ENCODE measurements around the gene C1orf35.

DNA sequence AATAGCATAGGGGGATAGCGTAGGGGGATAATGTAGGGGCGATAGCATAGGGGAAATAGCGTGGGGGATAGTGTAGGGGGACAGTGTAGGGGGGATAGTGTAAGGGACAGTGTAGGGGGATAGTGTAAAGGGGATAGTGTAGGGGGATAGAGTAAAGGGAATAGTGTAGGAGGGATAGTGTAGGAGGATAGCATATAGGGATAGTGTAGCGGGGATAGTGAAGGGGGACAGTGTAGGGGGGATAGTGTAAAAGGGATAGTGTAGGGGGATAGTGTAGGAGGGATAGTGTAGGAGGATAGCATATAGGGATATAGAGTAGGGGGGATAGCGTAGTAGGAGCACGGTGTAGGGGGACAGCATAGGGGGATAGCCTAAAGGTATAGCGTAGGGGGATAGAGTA, 34.8 kb downstream of the C1orf35 start:
- no peak for TF ChIP-seq NFRKB (IDR thresholded peaks at IDR 0.05)
- no peak for TF ChIP-seq BHLHE40 (IDR thresholded peaks at IDR 0.05; ENCODE audit: borderline replicate concordance)

Measured in HEK293T (cell line).